Natural killer cell (primary cell): ENCODE measurements around the gene RTN4R. TPM values are rescaled to one million over a fixed set of nuclear protein-coding genes. Genes with fewer than 3 reads are reported as not detected.

Experiments
- ATAC-seq, 3 donors: fragments of 150-1000 bp in 2 of 3; fragments of 200-7000 bp in 1 of 3; cut with Tn5 transposase; 1 replicate in 1 of 3; 2 replicates in 2 of 3; pipeline ENCODE4 v1.10.0; 2021; ENCODE audit warnings: mild to moderate bottlenecking in 2 of 3, moderate library complexity in 2 of 3
- DNase-seq, 2 donors: peaks; one replicate each; pipeline versions ENCODE4 v3.0.0 to v3.0.0-alpha.2; 2013 to 2021; ENCODE audit warnings: mixed read lengths in 1 of 2
- H3K27ac ChIP-seq: one replicate; pipeline ENCODE4 v1.5.1; 2013; ENCODE audit warnings: mild to moderate bottlenecking, low read length
- H3K27me3 ChIP-seq: one replicate; pipeline ENCODE4 v1.6.1; 2013; ENCODE audit warnings: low read length; ENCODE audit not compliant: control insufficient read depth, insufficient read depth
- H3K36me3 ChIP-seq: one replicate; pipeline ENCODE4 v1.6.1; 2013; ENCODE audit warnings: low read length; ENCODE audit not compliant: control insufficient read depth, insufficient read depth
- H3K4me1 ChIP-seq: one replicate; pipeline ENCODE4 v1.6.1; 2013; ENCODE audit warnings: low read length; ENCODE audit not compliant: control insufficient read depth, insufficient read depth
- H3K4me3 ChIP-seq: one replicate; pipeline ENCODE4 v1.5.1; 2013; ENCODE audit warnings: low read length
- H3K9me3 ChIP-seq: one replicate; pipeline ENCODE4 v1.6.1; 2013; ENCODE audit warnings: low read length; ENCODE audit not compliant: control insufficient read depth, insufficient read depth
- H3K27ac Mint-ChIP-seq, 2 donors: one replicate each; pipeline ENCODE4 v1.8.0; 2022; ENCODE audit warnings: mild to moderate bottlenecking in 2 of 2, mixed read lengths in 2 of 2, moderate library complexity in 1 of 2
- H3K27me3 Mint-ChIP-seq, 2 donors: one replicate each; pipeline ENCODE4 v1.8.0; 2022; ENCODE audit warnings: low read depth in 2 of 2, mixed read lengths in 2 of 2
- H3K36me3 Mint-ChIP-seq: one replicate; pipeline ENCODE4 v1.8.0; 2022; ENCODE audit warnings: mixed read lengths
- H3K4me1 Mint-ChIP-seq, 2 donors: one replicate each; pipeline ENCODE4 v1.8.0; 2022; ENCODE audit warnings: mixed read lengths in 2 of 2
- H3K4me3 Mint-ChIP-seq: one replicate; pipeline ENCODE4 v1.8.0; 2022; ENCODE audit warnings: mild to moderate bottlenecking, moderate library complexity, mixed read lengths
- H3K9me3 Mint-ChIP-seq, 2 donors: one replicate each; pipeline ENCODE4 v1.8.0; 2022; ENCODE audit warnings: mixed read lengths in 2 of 2
- CTCF ChIP-seq: fragments of 200-600 bp; IDR thresholded peaks from one replicate; pipeline ENCODE4 v1.8.0; 2022; ENCODE audit warnings: antibody characterized with exemption
- WGBS: methylation state at CpG from one replicate; pipeline ENCODE4 v1.1.7; 2013; ENCODE audit warnings: missing lambda C conversion rate; ENCODE audit not compliant: insufficient coverage; 5-methylcytosine and 5-hydroxymethylcytosine counted together
- intact Hi-C: fragments of 100-400 bp; cut with micrococcal nuclease; formaldehyde crosslinking; loops from one replicate; pipeline ENCODE4 v1.14.2; 2022
- total RNA-seq, 4 donors: library from RNA; stranded (reverse); fragments of 120-200 nt in 1 of 4; gene quantifications; one replicate each; pipeline versions ENCODE4 v1.2.3 to v1.2.4, GENCODE V29; 2013 to 2022

Gene RTN4R
- total RNA-seq, 3 donors from 2014 or later (not counting 1 experiment from before 2014, with no cell fraction given): 1.2 to 2.9 (median 1.6) TPM

GRCh38 chr22:20234314-20234682, 33.8 kb downstream of the RTN4R start:
- ATAC-seq: no peak
- WGBS: 94% methylated on average over 10 of the region's 10 CpGs
- intact Hi-C loops: no loop called here
- peaks cover 0 to 7% of the 10 kb centered on the region in 2 donors for H3K4me1 Mint-ChIP-seq
- no peak for TF ChIP-seq CTCF
- Histone ChIP-seq H3K27ac (no peak overlapping the region), H3K36me3 (no peaks in the 10 kb centered on the region), H3K27me3 (no peaks in the 10 kb centered on the region), H3K4me3 (no peak overlapping the region), H3K4me1 (peaks cover 32% of the 10 kb centered on the region), H3K9me3 (no peaks in the 10 kb centered on the region)
- no peak overlapping the region for H3K27ac Mint-ChIP-seq
- H3K27me3 Mint-ChIP-seq: no peaks in the 10 kb centered on the region
- no peak overlapping the region for H3K4me3 Mint-ChIP-seq
- H3K9me3 Mint-ChIP-seq: no peaks in the 10 kb centered on the region
- no peak for DNase-seq
- no peaks in the 10 kb centered on the region for H3K36me3 Mint-ChIP-seq

- no peak overlapping the region for H3K27ac ChIP-seq
- no peak for ATAC-seq
- no peaks in the 10 kb centered on the region for H3K27me3 ChIP-seq
- peaks cover 26% of the 10 kb centered on the region for H3K4me1 ChIP-seq
- intact Hi-C loops: no loop called here
- no peaks in the 10 kb centered on the region for H3K9me3 ChIP-seq
- DNase-seq: no peak
- TF ChIP-seq CTCF: no peak
- no peaks in the 10 kb centered on the region for H3K36me3 ChIP-seq
- H3K27me3 Mint-ChIP-seq: no peaks in the 10 kb centered on the region
- 94% methylated on average over 13 of the region's 13 CpGs for WGBS
- no peaks in the 10 kb centered on the region for H3K36me3 Mint-ChIP-seq
- no peak overlapping the region for H3K27ac Mint-ChIP-seq
- peaks cover 0 to 4% of the 10 kb centered on the region in 2 donors for H3K4me1 Mint-ChIP-seq
- H3K9me3 Mint-ChIP-seq: no peaks in the 10 kb centered on the region
- H3K4me3 Mint-ChIP-seq: no peak overlapping the region
- no peak overlapping the region for H3K4me3 ChIP-seq
Observed at GRCh38 chr22:20233351-20234313, 34.5 kb downstream of the RTN4R start.

- no peaks in the 10 kb centered on the region for H3K27me3 ChIP-seq
- intact Hi-C loops: no loop called here
- H3K27ac ChIP-seq: no peak overlapping the region
- Mint-ChIP-seq H3K9me3 (no peaks in the 10 kb centered on the region), H3K27ac (no peak overlapping the region), H3K4me1 (peaks cover 0 to 4% of the 10 kb centered on the region in 2 donors), H3K27me3 (no peaks in the 10 kb centered on the region), H3K36me3 (no peaks in the 10 kb centered on the region), H3K4me3 (no peak overlapping the region)
- no peaks in the 10 kb centered on the region for H3K36me3 ChIP-seq
- DNase-seq: no peak
- H3K4me1 ChIP-seq: peaks cover 18% of the 10 kb centered on the region
- no peak overlapping the region for H3K4me3 ChIP-seq
- H3K9me3 ChIP-seq: no peaks in the 10 kb centered on the region
- 83% methylated on average over 9 of the region's 9 CpGs for WGBS
- no peak for TF ChIP-seq CTCF
- ATAC-seq: no peak
Observed at GRCh38 chr22:20232781-20233180, 35.3 kb downstream of the RTN4R start.
